HG02763 (cell line): Measurements from ENCODE around the gene LUZP2.

ENCODE experiments used
- ATAC-seq: cut with Tn5 transposase; IDR thresholded peaks from one replicate; pipeline ENCODE4 v1.9.1; 2021; ENCODE audit warnings: mild to moderate bottlenecking, moderate library complexity; ENCODE audit not compliant: unreplicated experiment

The LUZP2 gene

GRCh38 chr11:24805671-24806070 is 308.8 kb downstream of the LUZP2 start:
- no peak for ATAC-seq

- no peak for ATAC-seq
These were observed 311.3 kb downstream of the LUZP2 start for GRCh38 chr11:24808173-24808572.

GRCh38 chr11:24819006-24819405 is 322.2 kb downstream of the LUZP2 start:
- no peak for ATAC-seq

GRCh38 chr11:24819863-24820434 is 323.1 kb downstream of the LUZP2 start:
- ATAC-seq, result no peak

GRCh38 chr11:24820541-24820940 is 323.7 kb downstream of the LUZP2 start:
- no peak for ATAC-seq

GRCh38 chr11:24828938-24829605 is 332.2 kb downstream of the LUZP2 start:
- ATAC-seq, result no peak

GRCh38 chr11:24833573-24833972 is 336.7 kb downstream of the LUZP2 start:
- no peak for ATAC-seq

- no peak for ATAC-seq
These were observed 340.3 kb downstream of the LUZP2 start for GRCh38 chr11:24837112-24837511.

GRCh38 chr11:24842308-24842707 is 345.5 kb downstream of the LUZP2 start:
- ATAC-seq, result no peak

- no peak for ATAC-seq
These were observed 347.6 kb downstream of the LUZP2 start for GRCh38 chr11:24844406-24844805.

GRCh38 chr11:24848857-24849256 is 352.0 kb downstream of the LUZP2 start:
- ATAC-seq, result no peak

- no peak for ATAC-seq
These were observed 359.1 kb downstream of the LUZP2 start for GRCh38 chr11:24855951-24856350.

GRCh38 chr11:24859801-24860300 is 363.0 kb downstream of the LUZP2 start:
- ATAC-seq, result no peak

- ATAC-seq, result no peak
These were observed 364.6 kb downstream of the LUZP2 start for GRCh38 chr11:24861440-24861839.

- no peak for ATAC-seq
These were observed 369.9 kb downstream of the LUZP2 start for GRCh38 chr11:24866743-24867142.

- no peak for ATAC-seq
These were observed 373.2 kb downstream of the LUZP2 start for GRCh38 chr11:24870048-24870447.

GRCh38 chr11:24872186-24872585 is 375.3 kb downstream of the LUZP2 start:
- no peak for ATAC-seq

- no peak for ATAC-seq
These were observed 375.9 kb downstream of the LUZP2 start for GRCh38 chr11:24872651-24873311.

GRCh38 chr11:24880962-24881361 is 384.1 kb downstream of the LUZP2 start:
- no peak for ATAC-seq

- ATAC-seq, result no peak
These were observed 388.8 kb downstream of the LUZP2 start for GRCh38 chr11:24885580-24886173.

GRCh38 chr11:24886880-24887619 is 390.2 kb downstream of the LUZP2 start:
- no peak for ATAC-seq
